AG09319 (cell line): ENCODE results near the gene SLC19A1.

Experiments
- DNase-seq: peaks from one replicate; pipeline ENCODE4 v3.0.0-alpha.2; 2010; ENCODE audit warnings: low read depth; ENCODE audit errors: extremely low read depth
- CTCF ChIP-seq: IDR thresholded peaks from 2 replicates; pipeline ENCODE4 v1.5.1; 2011; ENCODE audit warnings: low read depth, mild to moderate bottlenecking, inconsistent platforms, low read length, moderate library complexity

SLC19A1 gene

GRCh38 chr21:45551783-45552695 is 9.8 kb upstream of the SLC19A1 start:
- no peak for DNase-seq
- no peak for TF ChIP-seq CTCF

- TF ChIP-seq CTCF = no peak
- no peak for DNase-seq
Measured at GRCh38 chr21:45551316-45551715, 9.1 kb upstream of the SLC19A1 start.

- no peak for TF ChIP-seq CTCF
- no peak for DNase-seq
Measured at GRCh38 chr21:45550522-45551210, 8.4 kb upstream of the SLC19A1 start.

GRCh38 chr21:45549626-45550463 is 7.6 kb upstream of the SLC19A1 start:
- no peak for DNase-seq
- no peak for TF ChIP-seq CTCF

GRCh38 chr21:45548711-45549491 is 6.7 kb upstream of the SLC19A1 start:
- no peak for TF ChIP-seq CTCF
- DNase-seq = no peak

GRCh38 chr21:45547545-45547900 is 5.3 kb upstream of the SLC19A1 start:
- no peak for TF ChIP-seq CTCF
- DNase-seq = no peak
